ENCODE data around the gene DLGAP1.

DLGAP1 gene

GRCh38 chr18:4119813-4120212 is 335.3 kb downstream of the DLGAP1 start:
- no peak overlapping the region for H3K4me3 ChIP-seq (ENCODE audit: low read depth, low read length)
- TF ChIP-seq, protein P1, sequence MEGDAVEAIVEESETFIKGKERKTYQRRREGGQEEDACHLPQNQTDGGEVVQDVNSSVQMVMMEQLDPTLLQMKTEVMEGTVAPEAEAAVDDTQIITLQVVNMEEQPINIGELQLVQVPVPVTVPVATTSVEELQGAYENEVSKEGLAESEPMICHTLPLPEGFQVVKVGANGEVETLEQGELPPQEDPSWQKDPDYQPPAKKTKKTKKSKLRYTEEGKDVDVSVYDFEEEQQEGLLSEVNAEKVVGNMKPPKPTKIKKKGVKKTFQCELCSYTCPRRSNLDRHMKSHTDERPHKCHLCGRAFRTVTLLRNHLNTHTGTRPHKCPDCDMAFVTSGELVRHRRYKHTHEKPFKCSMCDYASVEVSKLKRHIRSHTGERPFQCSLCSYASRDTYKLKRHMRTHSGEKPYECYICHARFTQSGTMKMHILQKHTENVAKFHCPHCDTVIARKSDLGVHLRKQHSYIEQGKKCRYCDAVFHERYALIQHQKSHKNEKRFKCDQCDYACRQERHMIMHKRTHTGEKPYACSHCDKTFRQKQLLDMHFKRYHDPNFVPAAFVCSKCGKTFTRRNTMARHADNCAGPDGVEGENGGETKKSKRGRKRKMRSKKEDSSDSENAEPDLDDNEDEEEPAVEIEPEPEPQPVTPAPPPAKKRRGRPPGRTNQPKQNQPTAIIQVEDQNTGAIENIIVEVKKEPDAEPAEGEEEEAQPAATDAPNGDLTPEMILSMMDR (IDR thresholded peaks at IDR 0.05; ENCODE audit: insufficient read depth, low read depth, low read length, missing control alignments), result no peak
- DNase-seq (ENCODE audit: low read depth), result no peak

- no peak for DNase-seq (ENCODE audit: low read depth)
- TF ChIP-seq, protein P1 (IDR thresholded peaks at IDR 0.05; ENCODE audit: insufficient read depth, low read depth, low read length, missing control alignments), result no peak
- no peak overlapping the region for H3K4me3 ChIP-seq (ENCODE audit: low read depth, low read length)
These were observed 335.9 kb downstream of the DLGAP1 start for GRCh38 chr18:4119127-4119648.

DNA sequence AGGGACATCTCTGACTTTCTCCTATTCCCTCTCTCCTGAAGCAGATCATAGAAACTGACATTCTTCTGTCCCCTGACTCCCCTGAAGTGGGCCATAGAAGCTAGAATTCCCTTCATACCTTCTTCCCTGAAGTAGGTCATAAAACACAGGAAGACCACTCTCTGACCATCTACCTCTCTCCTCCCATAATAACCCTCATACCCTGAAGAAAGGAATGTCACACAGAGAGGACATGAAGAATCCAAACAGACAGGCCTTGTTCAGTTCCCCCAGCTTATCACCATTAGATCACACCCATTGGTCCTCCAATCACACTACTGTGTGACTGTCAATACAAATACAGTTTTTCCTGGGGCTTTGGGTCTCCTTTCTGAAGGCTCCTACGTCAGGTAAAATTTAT is 347.1 kb downstream of the DLGAP1 start:
- TF ChIP-seq, protein P1 (IDR thresholded peaks at IDR 0.05; ENCODE audit: insufficient read depth, low read depth, low read length, missing control alignments), result no peak
- no peak overlapping the region for H3K4me3 ChIP-seq (ENCODE audit: low read depth, low read length)
- DNase-seq (ENCODE audit: low read depth), result no peak

- no peak for DNase-seq (ENCODE audit: low read depth)
- TF ChIP-seq, protein P1 (IDR thresholded peaks at IDR 0.05; ENCODE audit: insufficient read depth, low read depth, low read length, missing control alignments), result no peak
- no peak overlapping the region for H3K4me3 ChIP-seq (ENCODE audit: low read depth, low read length)
These were observed 348.0 kb downstream of the DLGAP1 start for GRCh38 chr18:4107049-4107467.

- TF ChIP-seq, protein P1 (IDR thresholded peaks at IDR 0.05; ENCODE audit: insufficient read depth, low read depth, low read length, missing control alignments), result peak; percentile 78
- no peak overlapping the region for H3K4me3 ChIP-seq (ENCODE audit: low read depth, low read length)
- DNase-seq (ENCODE audit: low read depth), result peak; percentile 80
These were observed 348.6 kb downstream of the DLGAP1 start for GRCh38 chr18:4106407-4107033.

- H3K4me3 ChIP-seq (ENCODE audit: low read depth, low read length), result no peak overlapping the region
- DNase-seq (ENCODE audit: low read depth), result no peak
- TF ChIP-seq, protein P1 (IDR thresholded peaks at IDR 0.05; ENCODE audit: insufficient read depth, low read depth, low read length, missing control alignments), result no peak
These were observed 352.2 kb downstream of the DLGAP1 start for GRCh38 chr18:4102901-4103300.

- no peak overlapping the region for H3K4me3 ChIP-seq (ENCODE audit: low read depth, low read length)
- peak; percentile 62 for DNase-seq (ENCODE audit: low read depth)
- TF ChIP-seq, protein P1 (IDR thresholded peaks at IDR 0.05; ENCODE audit: insufficient read depth, low read depth, low read length, missing control alignments), result no peak
These were observed 354.1 kb downstream of the DLGAP1 start for GRCh38 chr18:4101009-4101408.
